ENCODE measurements around the gene LGALS7B. TPM values are rescaled to one million over a fixed set of nuclear protein-coding genes. Genes with fewer than 3 reads are reported as not detected.

The LGALS7B gene
- total RNA-seq, 2 experiments from 2014 or later: not detected

GRCh38 chr19:38830039-38830733 is 41.2 kb downstream of the LGALS7B start:
- Mint-ChIP-seq H3K4me3 (peak overlapping the region; percentile 87), H3K4me1 (peaks cover 25% of the 10 kb centered on the region), H3K9me3 (ENCODE audit: low read depth) (no peaks in the 10 kb centered on the region), H3K27me3 (no peaks in the 10 kb centered on the region), H3K36me3 (ENCODE audit: low read depth) (peaks cover 34% of the 10 kb centered on the region), H3K27ac (peak overlapping the region; percentile 83)
- ATAC-seq: no peak
- POLR2A ChIA-PET: no interaction called here
- no peak for DNase-seq
- CTCF ChIA-PET: interaction anchor here (0.5 to 1.8 kb wide), 3 partner anchors 196 to 468 kb away, joined by 3 to 9 read pairs (median 5); no protein-coding TSS in a partner anchor
- intact Hi-C loops (cut with DNase I, micrococcal nuclease): loop anchor here in 1 of 2 experiments (2.0 to 5.0 kb wide), 3 partner anchors 63 to 568 kb away; partner anchors contain the start of genes GGN, SPINT2 and SPRED3

GRCh38 chr19:38831142-38831605 is 42.2 kb downstream of the LGALS7B start:
- H3K36me3 Mint-ChIP-seq (ENCODE audit: low read depth): peaks cover 39% of the 10 kb centered on the region
- H3K4me3 Mint-ChIP-seq: peak overlapping the region; percentile 87
- no peaks in the 10 kb centered on the region for H3K9me3 Mint-ChIP-seq (ENCODE audit: low read depth)
- H3K4me1 Mint-ChIP-seq: peaks cover 25% of the 10 kb centered on the region
- peak; percentile 53 for ATAC-seq
- CTCF ChIA-PET: interaction anchor here (0.8 to 1.8 kb wide), 7 partner anchors 11 to 469 kb away, joined by 3 to 9 read pairs (median 5); partner anchors contain the start of genes FAM98C, MRPS12 and SARS2
- peak; percentile 58 for DNase-seq
- POLR2A ChIA-PET: interaction anchor here (1.0 to 1.2 kb wide), 4 partner anchors 10 to 100 kb away, joined by 3 to 28 read pairs (median 11); partner anchors contain the start of genes MRPS12 and SARS2
- peak overlapping the region; percentile 83 for H3K27ac Mint-ChIP-seq
- intact Hi-C loops (cut with DNase I, micrococcal nuclease): loop anchor here (1.0 to 5.0 kb wide), 11 partner anchors 18 to 569 kb away; partner anchors contain the start of genes NFKBIB (in 2 of the 2), SIRT2 (in 2 of the 2), ACTN4 (in 1 of the 2) and EIF3K (in 1 of the 2)
- no peaks in the 10 kb centered on the region for H3K27me3 Mint-ChIP-seq

- CTCF ChIA-PET: interaction anchor here (1.7 kb wide), 1 partner anchor 105 kb away, joined by 5 read pairs; no protein-coding TSS in a partner anchor
- POLR2A ChIA-PET: no interaction called here
Observed at GRCh38 chr19:38833092-38833425, 44.1 kb downstream of the LGALS7B start.

GRCh38 chr19:38834104-38834490 is 45.1 kb downstream of the LGALS7B start:
- ATAC-seq (no peak), DNase-seq (no peak)
- Mint-ChIP-seq H3K27me3 (no peaks in the 10 kb centered on the region), H3K36me3 (ENCODE audit: low read depth) (peaks cover 53% of the 10 kb centered on the region), H3K4me3 (no peak overlapping the region), H3K27ac (peak overlapping the region; percentile 61), H3K9me3 (ENCODE audit: low read depth) (no peaks in the 10 kb centered on the region), H3K4me1 (peaks cover 32% of the 10 kb centered on the region)
- ChIA-PET CTCF (interaction anchor here (0.9 to 1.9 kb wide), 4 partner anchors 10 to 96 kb away, joined by 3 to 6 read pairs (median 4); partner anchors contain the start of genes MRPS12 and SARS2), POLR2A (interaction anchor here (0.7 to 1.4 kb wide), 2 partner anchors 8 to 10 kb away, joined by 4 to 9 read pairs; no protein-coding TSS in a partner anchor)
- intact Hi-C loops (cut with DNase I, micrococcal nuclease): loop anchor here in 1 of 2 experiments (5.0 kb wide), 2 partner anchors 447 to 572 kb away; partner anchors contain the start of genes GGN, SPINT2 and SPRED3

More at GRCh38 chr19:38833092-38833425, 44.1 kb downstream of the LGALS7B start:
- intact Hi-C loops (cut with DNase I, micrococcal nuclease): loop anchor here in 1 of 2 experiments (5.0 kb wide), 2 partner anchors 446 to 571 kb away; partner anchors contain the start of genes GGN, SPINT2 and SPRED3
- Mint-ChIP-seq H3K9me3 (ENCODE audit: low read depth) (no peaks in the 10 kb centered on the region), H3K4me1 (peaks cover 24% of the 10 kb centered on the region), H3K27me3 (no peaks in the 10 kb centered on the region), H3K36me3 (ENCODE audit: low read depth) (peaks cover 46% of the 10 kb centered on the region), H3K4me3 (peak overlapping the region; percentile 2), H3K27ac (peak overlapping the region; percentile 29)
- DNase-seq: no peak
- ATAC-seq: no peak

GRCh38 chr19:38834590-38834989 is 45.6 kb downstream of the LGALS7B start:
- ChIA-PET CTCF (interaction anchor here (0.6 to 1.9 kb wide), 8 partner anchors 10 to 614 kb away, joined by 3 to 6 read pairs (median 4); partner anchors contain the start of genes MRPS12 and SARS2), POLR2A (interaction anchor here (0.7 to 1.4 kb wide), 2 partner anchors 8 to 9 kb away, joined by 4 to 9 read pairs; no protein-coding TSS in a partner anchor)
- no peak for ATAC-seq
- intact Hi-C loops (cut with DNase I, micrococcal nuclease): loop anchor here in 1 of 2 experiments (5.0 kb wide), 2 partner anchors 447 to 572 kb away; partner anchors contain the start of genes GGN, SPINT2 and SPRED3
- Mint-ChIP-seq H3K9me3 (ENCODE audit: low read depth) (no peaks in the 10 kb centered on the region), H3K36me3 (ENCODE audit: low read depth) (peaks cover 58% of the 10 kb centered on the region), H3K4me3 (no peak overlapping the region), H3K27me3 (no peaks in the 10 kb centered on the region), H3K4me1 (peaks cover 37% of the 10 kb centered on the region), H3K27ac (peak overlapping the region; percentile 65)
- DNase-seq: no peak

GRCh38 chr19:38836159-38836982 is 47.4 kb downstream of the LGALS7B start:
- Mint-ChIP-seq H3K27me3 (no peaks in the 10 kb centered on the region), H3K27ac (peak overlapping the region; percentile 42), H3K4me3 (no peak overlapping the region), H3K9me3 (ENCODE audit: low read depth) (no peaks in the 10 kb centered on the region), H3K36me3 (ENCODE audit: low read depth) (peaks cover 67% of the 10 kb centered on the region), H3K4me1 (peaks cover 42% of the 10 kb centered on the region)
- ChIA-PET CTCF (interaction anchor here (1.7 kb wide), 1 partner anchor 51 kb away, joined by 5 read pairs; no protein-coding TSS in a partner anchor), POLR2A (interaction anchor here (0.6 to 0.8 kb wide), 4 partner anchors 8 to 101 kb away, joined by 3 to 5 read pairs (median 4); no protein-coding TSS in a partner anchor)
- intact Hi-C loops (cut with DNase I, micrococcal nuclease): no loop called here
- ATAC-seq (no peak), DNase-seq (no peak)

GRCh38 chr19:38836983-38837626 is 48.1 kb downstream of the LGALS7B start:
- POLR2A ChIA-PET: interaction anchor here (1.2 to 1.6 kb wide), 3 partner anchors 12 to 63 kb away, joined by 3 to 5 read pairs (median 4); partner anchors contain the start of gene NFKBIB
- intact Hi-C loops (cut with DNase I, micrococcal nuclease): no loop called here
- CTCF ChIA-PET: no interaction called here
- DNase-seq: no peak
- no peak for ATAC-seq
- Mint-ChIP-seq H3K4me3 (no peak overlapping the region), H3K27me3 (no peaks in the 10 kb centered on the region), H3K36me3 (ENCODE audit: low read depth) (peaks cover 72% of the 10 kb centered on the region), H3K4me1 (peaks cover 45% of the 10 kb centered on the region), H3K27ac (peak overlapping the region; percentile 69), H3K9me3 (ENCODE audit: low read depth) (no peaks in the 10 kb centered on the region)

GRCh38 chr19:38837656-38838121 is 48.7 kb downstream of the LGALS7B start:
- Mint-ChIP-seq H3K4me3 (no peak overlapping the region), H3K9me3 (ENCODE audit: low read depth) (no peaks in the 10 kb centered on the region), H3K27ac (peak overlapping the region; percentile 69), H3K4me1 (peaks cover 48% of the 10 kb centered on the region), H3K36me3 (ENCODE audit: low read depth) (peaks cover 76% of the 10 kb centered on the region), H3K27me3 (no peaks in the 10 kb centered on the region)
- ChIA-PET CTCF (interaction anchor here (0.6 kb wide), 2 partner anchors 16 to 24 kb away, joined by 3 read pairs; no protein-coding TSS in a partner anchor), POLR2A (interaction anchor here (1.2 to 1.6 kb wide), 5 partner anchors 10 to 103 kb away, joined by 3 to 7 read pairs (median 5); partner anchors contain the start of gene NFKBIB)
- intact Hi-C loops (cut with DNase I, micrococcal nuclease): loop anchor here in 1 of 2 experiments (1.0 to 2.0 kb wide), 2 partner anchors 101 to 108 kb away; no protein-coding TSS in a partner anchor
- ATAC-seq (no peak), DNase-seq (no peak)

GRCh38 chr19:38838208-38838985 is 49.4 kb downstream of the LGALS7B start:
- POLR2A ChIA-PET: interaction anchor here (0.5 to 1.6 kb wide), 9 partner anchors 9 to 103 kb away, joined by 3 to 7 read pairs (median 4); partner anchors contain the start of genes HNRNPL and NFKBIB
- ATAC-seq: peak; percentile 83
- DNase-seq: peak; percentile 89
- peak overlapping the region; percentile 86 for H3K27ac Mint-ChIP-seq
- intact Hi-C loops (cut with DNase I, micrococcal nuclease): loop anchor here in 1 of 2 experiments (1.0 to 2.0 kb wide), 2 partner anchors 102 to 109 kb away; no protein-coding TSS in a partner anchor
- H3K9me3 Mint-ChIP-seq (ENCODE audit: low read depth): no peaks in the 10 kb centered on the region
- H3K36me3 Mint-ChIP-seq (ENCODE audit: low read depth): peaks cover 83% of the 10 kb centered on the region
- H3K4me1 Mint-ChIP-seq: peaks cover 55% of the 10 kb centered on the region
- CTCF ChIA-PET: interaction anchor here (0.6 to 1.3 kb wide), 6 partner anchors 11 to 108 kb away, joined by 3 to 6 read pairs (median 4); no protein-coding TSS in a partner anchor
- H3K4me3 Mint-ChIP-seq: peak overlapping the region; percentile 9
- H3K27me3 Mint-ChIP-seq: no peaks in the 10 kb centered on the region

All from activated CD4-positive, alpha-beta T cell treated with anti-CD3 and anti-CD28 coated beads for 36 hours (primary cell).